Stimulated activated CD4-positive, alpha-beta T cell treated with anti-CD3 and anti-CD28 coated beads, Interleukin-4, amount 100 ng/mL, for 4 hours (primary cell): ENCODE measurements around the gene NBEA.

Source experiments
- DNase-seq, 2 experiments: peaks; one replicate each; pipeline ENCODE4 v3.0.0-alpha.2; 2020

Gene NBEA

GRCh38 chr13:35478271-35479037, 536.4 kb downstream of the NBEA start:
- no peak for DNase-seq

DNA sequence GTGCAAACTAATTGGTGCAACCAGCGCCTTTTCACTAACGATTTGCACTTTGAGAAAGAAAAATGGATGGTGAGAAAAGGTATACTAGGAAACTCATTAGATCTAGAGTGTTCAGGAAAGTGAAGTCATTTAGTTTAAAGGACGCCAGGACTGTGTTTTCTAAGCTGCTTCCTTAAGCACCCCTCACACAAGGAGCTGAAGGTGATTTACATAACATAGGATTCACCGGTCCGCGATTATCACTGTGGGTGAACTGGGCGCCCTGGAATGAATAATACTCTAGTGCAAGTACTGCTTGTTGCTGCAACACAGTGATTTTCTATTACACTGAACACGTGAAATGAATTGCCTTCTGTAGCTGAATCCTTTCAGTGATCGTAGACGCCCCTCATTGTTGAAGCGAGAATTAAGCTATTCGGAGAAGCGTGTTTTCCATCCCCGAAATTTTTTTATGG, 537.0 kb downstream of the NBEA start:
- no peak for DNase-seq

GRCh38 chr13:35479706-35480105, 537.6 kb downstream of the NBEA start:
- no peak for DNase-seq

GRCh38 chr13:35480346-35480745, 538.3 kb downstream of the NBEA start:
- no peak for DNase-seq

DNA sequence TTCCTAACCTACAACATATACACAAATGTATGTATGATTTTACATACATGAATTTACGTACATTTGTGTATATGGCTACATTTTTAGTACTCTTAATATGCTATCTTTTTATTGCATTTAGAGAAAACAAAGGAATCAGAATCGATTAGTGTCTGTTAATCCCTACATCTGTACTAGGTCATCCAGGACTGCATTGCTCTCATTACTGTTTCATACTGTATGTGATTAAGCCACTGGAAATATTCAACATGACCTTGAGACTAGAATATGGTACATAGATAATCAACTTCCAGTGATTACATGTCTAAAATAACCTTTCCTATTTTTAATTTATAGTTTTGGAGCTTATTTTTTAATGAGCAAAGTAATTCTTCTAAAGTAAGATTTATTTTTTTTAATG, 539.7 kb downstream of the NBEA start:
- DNase-seq: no peak

- no peak for DNase-seq
These were observed 540.5 kb downstream of the NBEA start for GRCh38 chr13:35482527-35482926.

DNA sequence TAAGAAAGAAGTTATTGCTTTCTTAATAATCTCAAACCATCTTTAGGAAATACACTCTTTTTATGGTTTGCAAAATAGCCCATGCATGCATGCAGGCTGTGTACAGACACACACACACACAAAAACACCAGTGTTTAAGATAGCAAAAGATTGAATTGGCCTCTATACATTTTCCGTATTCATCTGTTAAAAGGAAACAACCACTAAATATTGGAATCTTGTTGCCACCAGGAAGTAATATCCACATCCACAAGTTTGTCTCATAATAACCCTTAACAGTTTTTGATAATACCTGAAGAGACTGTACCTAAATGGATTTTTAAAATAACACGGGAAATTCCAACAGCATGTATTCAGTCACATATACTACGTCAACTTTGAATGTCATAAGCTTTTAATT, 541.7 kb downstream of the NBEA start:
- DNase-seq: no peak

DNA sequence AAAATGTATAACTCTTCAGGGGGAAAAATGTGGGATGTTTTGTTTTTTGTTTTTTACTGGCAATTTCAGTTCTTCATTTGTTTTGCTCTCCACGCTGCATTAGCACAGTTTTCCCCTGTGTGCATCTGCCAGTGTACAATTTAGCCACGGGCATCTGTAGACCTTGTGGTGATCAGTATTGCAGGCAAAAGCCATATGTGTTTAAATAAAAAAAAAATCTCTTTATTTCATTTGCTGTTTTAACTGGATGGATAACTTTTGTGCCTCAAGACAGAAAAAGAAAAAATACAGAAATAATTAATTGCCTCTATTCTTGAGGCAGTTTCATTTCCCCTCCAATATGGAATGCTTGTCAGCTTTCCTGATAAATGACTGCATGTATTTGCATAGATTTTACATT, 542.3 kb downstream of the NBEA start:
- DNase-seq: no peak

GRCh38 chr13:35485424-35485823, 543.4 kb downstream of the NBEA start:
- no peak for DNase-seq

- no peak for DNase-seq
These were observed 547.0 kb downstream of the NBEA start for GRCh38 chr13:35489050-35489449.

GRCh38 chr13:35496006-35496405, 553.9 kb downstream of the NBEA start:
- no peak for DNase-seq

DNA sequence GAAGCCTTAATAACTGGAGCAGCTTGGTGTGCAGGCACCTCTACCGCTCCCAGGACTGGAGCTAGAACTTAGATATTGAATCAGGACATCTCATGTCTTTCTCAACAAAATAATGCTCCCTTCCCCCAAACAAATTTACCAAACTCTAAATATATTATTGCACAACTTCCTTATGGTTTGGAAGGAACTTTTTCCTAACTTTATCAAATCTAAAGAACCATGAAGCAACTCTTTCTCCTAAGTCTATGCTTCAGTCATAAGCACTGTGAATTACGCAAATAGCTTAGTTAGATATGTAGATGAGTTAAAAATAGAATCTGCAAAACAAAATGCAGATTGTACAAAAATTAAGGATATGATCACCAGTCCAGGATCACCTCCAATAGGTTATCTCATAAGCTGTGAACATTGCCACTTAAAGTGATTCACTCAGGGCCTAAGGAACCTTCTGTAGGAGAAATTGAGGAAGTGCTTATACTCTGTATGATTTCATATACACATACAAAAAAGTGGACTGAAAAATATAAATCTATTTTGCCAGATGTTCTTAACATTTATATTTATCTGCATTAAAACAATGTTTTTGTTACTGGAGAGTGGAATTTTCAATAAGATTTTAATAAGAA, 554.8 kb downstream of the NBEA start:
- no peak for DNase-seq

GRCh38 chr13:35498231-35498630, 556.2 kb downstream of the NBEA start:
- no peak for DNase-seq

- no peak for DNase-seq
These were observed 557.2 kb downstream of the NBEA start for GRCh38 chr13:35499196-35499662.

DNA sequence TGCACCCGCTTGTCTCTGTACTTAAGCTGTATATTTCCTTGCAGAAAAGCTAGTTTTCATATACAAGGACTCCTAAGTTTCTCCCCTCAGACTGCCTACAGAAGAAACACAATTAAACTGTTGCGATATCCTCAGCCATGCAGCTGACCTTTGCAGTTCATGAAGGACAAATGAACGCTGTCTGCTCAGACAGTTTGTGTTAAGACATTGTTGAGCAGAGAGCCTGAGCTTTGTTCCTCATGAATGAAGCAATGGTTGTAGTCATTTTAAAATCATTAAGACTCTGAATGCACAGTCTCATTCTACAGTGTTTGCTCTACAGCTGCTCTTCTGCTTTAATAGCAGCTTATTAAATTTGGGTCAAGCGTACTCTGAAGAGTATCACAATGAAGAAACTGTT, 557.6 kb downstream of the NBEA start:
- DNase-seq: no peak

DNA sequence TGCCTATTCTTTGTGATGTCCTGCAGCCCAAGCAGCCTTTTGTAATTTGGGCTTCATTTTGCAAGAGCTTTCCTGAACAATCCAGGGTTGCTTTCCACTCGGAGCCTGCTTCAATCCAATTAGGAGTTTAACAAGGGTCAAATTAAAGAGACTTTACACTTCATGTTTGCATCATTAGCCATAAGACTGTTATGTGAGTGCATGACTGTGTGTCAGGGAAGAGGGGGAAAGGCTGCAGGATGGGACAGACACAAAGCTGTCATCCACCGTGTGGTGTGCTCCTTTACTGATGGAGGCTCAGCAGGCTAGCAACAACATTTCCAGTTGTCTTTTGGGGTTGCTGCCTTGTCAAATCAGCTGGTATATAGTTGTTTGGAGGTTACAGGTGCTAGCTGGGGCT, 558.1 kb downstream of the NBEA start:
- no peak for DNase-seq

GRCh38 chr13:35501661-35502235, 559.7 kb downstream of the NBEA start:
- DNase-seq: no peak

DNA sequence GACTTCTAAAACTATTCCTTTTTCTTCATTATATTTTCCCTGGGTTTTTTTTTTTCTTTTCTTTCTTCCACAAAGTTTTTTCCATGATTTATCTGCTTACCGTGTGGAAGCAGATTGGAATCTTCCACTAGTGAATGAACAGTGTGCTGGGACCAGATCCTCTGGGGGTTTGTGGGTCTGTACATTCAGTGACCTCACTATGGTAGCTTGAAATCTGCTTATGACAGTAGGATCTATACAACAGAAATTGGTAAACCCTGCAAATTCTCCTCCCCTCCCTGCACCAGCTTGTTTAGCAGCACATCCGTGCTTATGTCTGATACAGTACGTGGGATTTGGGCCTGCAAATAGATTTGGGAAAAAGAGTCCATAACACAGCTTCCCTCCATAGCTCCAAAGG, 560.4 kb downstream of the NBEA start:
- DNase-seq: no peak

- DNase-seq: no peak
These were observed 570.3 kb downstream of the NBEA start for GRCh38 chr13:35512271-35512920.

DNA sequence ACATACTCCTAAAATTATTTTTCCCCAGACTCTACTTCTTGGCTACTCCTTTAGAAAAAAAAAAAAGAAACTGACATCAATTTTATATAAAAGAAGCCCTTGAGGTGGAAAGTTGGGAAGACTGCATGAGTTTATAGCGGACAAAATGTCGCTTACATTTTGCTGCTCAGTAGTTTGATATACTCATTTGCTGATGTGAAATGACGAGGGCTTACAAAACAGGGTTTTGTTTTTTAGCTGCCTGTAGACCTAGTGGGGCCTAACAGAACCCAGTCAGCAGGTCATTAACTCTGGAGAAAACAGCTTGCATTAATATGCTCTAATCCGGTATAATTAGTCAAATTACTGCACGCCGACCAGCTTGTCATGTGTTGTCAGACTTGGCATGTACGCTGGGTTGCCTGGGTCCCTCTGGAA, 572.0 kb downstream of the NBEA start:
- DNase-seq: no peak

GRCh38 chr13:35514801-35515502, 572.9 kb downstream of the NBEA start:
- no peak for DNase-seq

DNA sequence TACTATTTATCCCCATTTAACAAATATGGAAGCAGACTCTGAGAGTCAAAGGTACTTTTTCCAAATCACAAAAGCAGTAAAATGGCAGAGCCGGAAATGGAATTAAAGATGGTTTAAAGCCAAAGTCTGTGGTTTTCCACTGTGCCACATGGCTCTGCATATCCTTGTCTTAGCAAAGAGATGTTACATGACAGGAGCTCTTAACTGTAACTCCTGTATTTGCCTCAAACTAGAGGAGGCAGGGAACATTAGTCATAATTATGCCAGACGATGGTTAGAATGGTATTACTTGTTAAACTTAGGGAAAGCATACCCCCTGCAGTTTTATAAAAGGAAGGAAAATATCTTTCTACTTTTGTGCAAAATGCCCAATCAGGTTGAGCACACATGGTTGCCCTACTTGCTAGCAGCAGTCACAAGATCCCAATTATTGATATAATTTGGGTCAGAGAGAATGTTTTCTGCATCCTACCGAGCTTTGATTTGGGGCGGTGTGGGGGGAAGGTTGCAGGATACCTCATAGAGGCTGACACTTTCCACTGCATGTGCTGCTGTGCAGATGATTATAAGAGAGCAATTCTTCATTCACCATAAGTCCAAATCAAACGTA, 576.4 kb downstream of the NBEA start:
- no peak for DNase-seq

DNA sequence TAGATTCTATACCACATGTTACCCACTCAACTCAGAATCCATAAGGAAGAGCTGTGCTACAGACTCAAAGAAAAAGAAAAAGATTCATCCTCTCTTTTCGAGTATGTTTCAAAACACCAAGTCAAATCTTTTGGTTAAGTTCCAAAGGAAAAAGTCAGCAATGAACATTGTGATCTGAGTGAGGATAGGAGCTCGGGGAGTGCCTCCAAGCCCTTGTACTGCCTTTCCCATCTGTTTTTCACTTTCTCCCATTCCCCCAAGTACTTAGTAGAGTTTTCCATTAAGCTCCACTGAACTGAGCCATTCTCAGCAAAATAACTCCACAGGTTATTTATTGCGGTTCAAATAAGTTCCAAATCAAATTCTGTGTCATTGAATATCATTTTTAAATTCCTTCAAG, 582.1 kb downstream of the NBEA start:
- DNase-seq: no peak
